ENCODE measurements around the gene PDE6G. TPM values are rescaled to one million over a fixed set of nuclear protein-coding genes. Genes with fewer than 3 reads are reported as not detected.

Gene PDE6G
- total and polyA plus RNA-seq, 2 experiments from 2014 or later, result 0.37 to 0.87 TPM

GRCh38 chr17:81695211-81695610 is 38.9 kb upstream of the PDE6G start:
- Histone ChIP-seq H3K36me3 (replicated peaks; ENCODE audit: insufficient read depth, low read depth) (no peaks in the 10 kb centered on the region), H3K9me3 (ENCODE audit: low read depth) (no peaks in the 10 kb centered on the region), H2AFZ (no peak overlapping the region), H3K4me1 (ENCODE audit: insufficient read depth) (no peaks in the 10 kb centered on the region), H3K9me2 (replicated peaks; ENCODE audit: insufficient read depth) (no peaks in the 10 kb centered on the region), H3K4me3 (no peak overlapping the region), H3K79me2 (peaks cover 36% of the 10 kb centered on the region), H3K27ac (no peak overlapping the region), H4K20me1 (ENCODE audit: insufficient read depth, poor library complexity, severe bottlenecking) (peaks cover 3% of the 10 kb centered on the region), H3K4me2 (no peak overlapping the region), H3K27me3 (no peaks in the 10 kb centered on the region)
- DNase-seq (ENCODE audit: low spot score), result no peak
- TF ChIP-seq EZH2phosphoT487 (IDR thresholded peaks at IDR 0.05; ENCODE audit: low read depth, severe bottlenecking, unreplicated experiment) (no peak), EZH2 (IDR thresholded peaks at IDR 0.05; ENCODE audit: borderline replicate concordance) (no peak)
- TF ChIP-seq, protein P1, sequence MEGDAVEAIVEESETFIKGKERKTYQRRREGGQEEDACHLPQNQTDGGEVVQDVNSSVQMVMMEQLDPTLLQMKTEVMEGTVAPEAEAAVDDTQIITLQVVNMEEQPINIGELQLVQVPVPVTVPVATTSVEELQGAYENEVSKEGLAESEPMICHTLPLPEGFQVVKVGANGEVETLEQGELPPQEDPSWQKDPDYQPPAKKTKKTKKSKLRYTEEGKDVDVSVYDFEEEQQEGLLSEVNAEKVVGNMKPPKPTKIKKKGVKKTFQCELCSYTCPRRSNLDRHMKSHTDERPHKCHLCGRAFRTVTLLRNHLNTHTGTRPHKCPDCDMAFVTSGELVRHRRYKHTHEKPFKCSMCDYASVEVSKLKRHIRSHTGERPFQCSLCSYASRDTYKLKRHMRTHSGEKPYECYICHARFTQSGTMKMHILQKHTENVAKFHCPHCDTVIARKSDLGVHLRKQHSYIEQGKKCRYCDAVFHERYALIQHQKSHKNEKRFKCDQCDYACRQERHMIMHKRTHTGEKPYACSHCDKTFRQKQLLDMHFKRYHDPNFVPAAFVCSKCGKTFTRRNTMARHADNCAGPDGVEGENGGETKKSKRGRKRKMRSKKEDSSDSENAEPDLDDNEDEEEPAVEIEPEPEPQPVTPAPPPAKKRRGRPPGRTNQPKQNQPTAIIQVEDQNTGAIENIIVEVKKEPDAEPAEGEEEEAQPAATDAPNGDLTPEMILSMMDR (IDR thresholded peaks at IDR 0.05; ENCODE audit: poor library complexity), result no peak
- WGBS (ENCODE audit: low lambda C conversion rate, missing lambda C conversion rate), result 87% methylated on average over 6 of the region's 6 CpGs

DNA sequence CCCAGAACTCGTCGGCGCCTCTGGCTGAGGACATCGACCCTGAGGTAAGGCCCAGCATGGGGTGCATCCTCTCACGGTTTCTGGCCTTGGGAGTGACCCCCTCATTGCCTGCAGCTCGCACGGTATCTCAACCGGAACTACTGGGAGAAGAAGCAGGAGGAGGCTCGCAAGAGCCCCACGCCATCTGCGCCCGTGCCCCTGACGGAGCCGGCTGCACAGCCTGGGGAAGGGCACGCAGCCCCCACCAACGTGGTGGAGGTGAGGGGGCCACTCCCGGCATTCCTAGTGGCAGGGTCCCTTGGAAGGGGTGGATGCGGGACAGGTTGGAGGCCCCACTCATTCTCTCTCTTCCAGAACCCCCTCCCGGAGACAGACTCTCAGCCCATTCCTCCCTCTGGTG is 38.5 kb upstream of the PDE6G start:
- Histone ChIP-seq H2AFZ (no peak overlapping the region), H3K27ac (no peak overlapping the region), H3K36me3 (replicated peaks; ENCODE audit: insufficient read depth, low read depth) (no peaks in the 10 kb centered on the region), H3K79me2 (peaks cover 32% of the 10 kb centered on the region), H3K27me3 (no peaks in the 10 kb centered on the region), H3K4me3 (no peak overlapping the region), H3K4me2 (no peak overlapping the region), H3K4me1 (ENCODE audit: insufficient read depth) (no peaks in the 10 kb centered on the region), H3K9me2 (replicated peaks; ENCODE audit: insufficient read depth) (no peaks in the 10 kb centered on the region), H3K9me3 (ENCODE audit: low read depth) (no peaks in the 10 kb centered on the region), H4K20me1 (ENCODE audit: insufficient read depth, poor library complexity, severe bottlenecking) (peaks cover 3% of the 10 kb centered on the region)
- 97% methylated on average over 19 of the region's 19 CpGs for WGBS (ENCODE audit: low lambda C conversion rate, missing lambda C conversion rate)
- TF ChIP-seq EZH2phosphoT487 (IDR thresholded peaks at IDR 0.05; ENCODE audit: low read depth, severe bottlenecking, unreplicated experiment) (no peak), EZH2 (IDR thresholded peaks at IDR 0.05; ENCODE audit: borderline replicate concordance) (no peak)
- TF ChIP-seq, protein P1 (IDR thresholded peaks at IDR 0.05; ENCODE audit: poor library complexity), result no peak
- no peak for DNase-seq (ENCODE audit: low spot score)

- Histone ChIP-seq H3K4me2 (no peak overlapping the region), H2AFZ (no peak overlapping the region), H3K27ac (no peak overlapping the region), H3K79me2 (peaks cover 21% of the 10 kb centered on the region), H3K4me1 (ENCODE audit: insufficient read depth) (no peaks in the 10 kb centered on the region), H3K4me3 (no peak overlapping the region), H3K27me3 (no peaks in the 10 kb centered on the region), H3K9me2 (replicated peaks; ENCODE audit: insufficient read depth) (no peaks in the 10 kb centered on the region), H3K9me3 (ENCODE audit: low read depth) (no peaks in the 10 kb centered on the region), H3K36me3 (replicated peaks; ENCODE audit: insufficient read depth, low read depth) (no peaks in the 10 kb centered on the region), H4K20me1 (ENCODE audit: insufficient read depth, poor library complexity, severe bottlenecking) (peaks cover 3% of the 10 kb centered on the region)
- no peak for DNase-seq (ENCODE audit: low spot score)
- TF ChIP-seq EZH2 (IDR thresholded peaks at IDR 0.05; ENCODE audit: borderline replicate concordance) (no peak), EZH2phosphoT487 (IDR thresholded peaks at IDR 0.05; ENCODE audit: low read depth, severe bottlenecking, unreplicated experiment) (no peak)
- TF ChIP-seq, protein P1 (IDR thresholded peaks at IDR 0.05; ENCODE audit: poor library complexity), result no peak
- WGBS (ENCODE audit: low lambda C conversion rate, missing lambda C conversion rate), result 93% methylated on average over 23 of the region's 35 CpGs
Measured at GRCh38 chr17:81693509-81694210, 37.3 kb upstream of the PDE6G start.

Measured in hepatocyte (in vitro differentiated cells).